K562 (cell line): ENCODE data around the gene ADI1. TPM values are rescaled to one million over a fixed set of nuclear protein-coding genes. Genes with fewer than 3 reads are reported as not detected.

Source experiments
- ATAC-seq: fragments of 200-7000 bp; cut with Tn5 transposase; 3 replicates; pipeline ENCODE4 v1.9.1; 2020; ENCODE audit warnings: moderate library complexity
- BruUV-seq: library from RNA; stranded (reverse); fragments of 400-500 nt; replicated peaks from 2 replicates; lab custom pipeline; 2021; lab: Mats Ljungman, UMichigan
- CTCF ChIA-PET: fragments of 300-600 bp; formaldehyde crosslinking; extraction: SDS; loops from one replicate; lab custom pipeline; 2021; ENCODE audit warnings: low intra/inter-chr PET ratio; lab: Yijun Ruan, JAX
- POLR2A ChIA-PET: fragments of 300-600, 350-650 bp; sonication (Branson Sonifier 250); formaldehyde crosslinking; extraction: SDS; loops from one replicate; lab custom pipeline; 2021; ENCODE audit warnings: antibody characterized with exemption, inconsistent platforms; lab: Yijun Ruan, JAX
- DNase-seq, 4 experiments: peaks; one replicate each; pipeline versions ENCODE4 v3.0.0 to v3.0.0-alpha.2; 2011 to 2018; ENCODE audit warnings: low spot score in 3 of 4, mixed read lengths in 3 of 4; ENCODE audit errors: extremely low read depth in 1 of 4
- FAIRE-seq: peaks from 2 replicates; lab custom pipeline; 2011; peaks lifted over from hg19 to GRCh38; lab: Jason Lieb, UNC
- H2AFZ ChIP-seq: 2 replicates; pipeline ENCODE4 v1.6.0; 2011; ENCODE audit warnings: low read depth, low read length, control low read depth, inconsistent platforms
- H3K27ac ChIP-seq: fragments of 200-600 bp; 3 replicates; pipeline ENCODE4 v1.8.0; 2011; ENCODE audit warnings: low read depth, mild to moderate bottlenecking, control low read depth, inconsistent platforms, low read length, moderate library complexity, mixed read lengths; ENCODE audit errors: extremely low read depth
- H3K27me3 ChIP-seq, 2 experiments: fragments of 300-600 bp in 1 of 2; 2 replicates in 1 of 2; 3 replicates in 1 of 2; pipeline versions ENCODE4 v1.6.0 to v1.8.0; 2011; ENCODE audit warnings: inconsistent platforms in 2 of 2, low read length in 2 of 2, mild to moderate bottlenecking in 1 of 2, mixed read lengths in 1 of 2, moderate library complexity in 1 of 2; ENCODE audit not compliant: control insufficient read depth in 2 of 2, insufficient read depth in 2 of 2
- H3K36me3 ChIP-seq: fragments of 300-600 bp; 3 replicates; pipeline ENCODE4 v1.8.0; 2011; ENCODE audit warnings: mild to moderate bottlenecking, low read length, inconsistent platforms; ENCODE audit not compliant: control insufficient read depth, insufficient read depth
- H3K4me1 ChIP-seq, 2 experiments: fragments of 200-600 bp in 1 of 2; replicated peaks in 1 of 2; 2 replicates in 1 of 2; 3 replicates in 1 of 2; pipeline versions ENCODE4 v1.5.1 to v1.8.0; 2011; ENCODE audit warnings: inconsistent platforms in 2 of 2, low read length in 2 of 2, mild to moderate bottlenecking in 1 of 2, mixed read lengths in 1 of 2, moderate library complexity in 1 of 2; ENCODE audit not compliant: control insufficient read depth in 2 of 2, insufficient read depth in 2 of 2
- H3K4me2 ChIP-seq: 2 replicates; pipeline ENCODE4 v1.6.1; 2011; ENCODE audit warnings: low read length, control low read depth, inconsistent platforms, mixed read lengths; ENCODE audit not compliant: insufficient read depth
- H3K4me3 ChIP-seq: fragments of 200-600 bp; sonication (generic), shearing (Covaris generic); 2 replicates; pipeline ENCODE4 v1.5.1; 2016; ENCODE audit warnings: control low read depth, inconsistent platforms
- H3K79me2 ChIP-seq: fragments of 200-600 bp; 3 replicates; pipeline ENCODE4 v1.8.0; 2011; ENCODE audit warnings: low read length, inconsistent platforms; ENCODE audit not compliant: control insufficient read depth, insufficient read depth
- H3K9ac ChIP-seq, 2 experiments: 2 replicates each; pipeline versions ENCODE4 v1.6.0 to v1.6.1; 2011; ENCODE audit warnings: low read depth in 2 of 2, low read length in 2 of 2, control low read depth in 1 of 2, inconsistent platforms in 1 of 2, mild to moderate bottlenecking in 1 of 2, mixed read lengths in 1 of 2; ENCODE audit not compliant: insufficient read depth in 1 of 2
- H3K9me1 ChIP-seq: one replicate; pipeline ENCODE4 v1.6.0; 2011; ENCODE audit warnings: inconsistent platforms, mild to moderate bottlenecking, low read length, moderate library complexity; ENCODE audit not compliant: control insufficient read depth, insufficient read depth
- H3K9me3 ChIP-seq: replicated peaks from 2 replicates; pipeline ENCODE4 v1.5.1; 2011; ENCODE audit warnings: low read depth, low read length, inconsistent platforms; ENCODE audit not compliant: control insufficient read depth, insufficient read depth
- H4K20me1 ChIP-seq: replicated peaks from 2 replicates; pipeline ENCODE4 v1.6.1; 2011; ENCODE audit warnings: low read length, inconsistent platforms, mixed read lengths; ENCODE audit not compliant: control insufficient read depth, insufficient read depth
- CEBPZ ChIP-seq: fragments of 150-350 bp; IDR thresholded peaks from 2 replicates; pipeline ENCODE4 v1.6.1; 2014; ENCODE audit warnings: low read depth, mild to moderate bottlenecking, low read length, borderline replicate concordance
- KDM5B ChIP-seq: fragments of 200-600 bp; sonication (generic); IDR thresholded peaks from 2 replicates; pipeline ENCODE4 v1.6.1; 2012; ENCODE audit warnings: low read depth, mild to moderate bottlenecking, moderate library complexity, low read length, control low read depth, inconsistent platforms; ENCODE audit not compliant: insufficient replicate concordance
- ZBTB7A ChIP-seq: IDR thresholded peaks from 2 replicates; pipeline ENCODE4 v1.6.1; 2011; ENCODE audit warnings: low read depth, mild to moderate bottlenecking, low read length, moderate library complexity, borderline replicate concordance; ENCODE audit not compliant: control insufficient read depth
- WGBS: fragments of 100-300 bp; shearing (Covaris generic); methylation state at CpG from one replicate; pipeline ENCODE4 v1.1.6; 2016; ENCODE audit warnings: low coverage, mixed read lengths; ENCODE audit not compliant: insufficient coverage; ENCODE audit errors: missing lambda C conversion rate; 5-methylcytosine and 5-hydroxymethylcytosine counted together
- in situ Hi-C: fragments of 300-500 bp; cut with MboI; formaldehyde crosslinking; loops from 4 replicates; pipeline ENCODE4 v1.15.0; 2018; ENCODE audit warnings: inconsistent platforms, mixed read lengths
- intact Hi-C: fragments of 100-400 bp; cut with micrococcal nuclease; formaldehyde crosslinking; loops from 2 replicates; pipeline ENCODE4 v1.14.2; 2022
- polyA plus RNA-seq, 8 experiments: library from polyadenylated mRNA; depleted of rRNA in 4 of 8; stranded (reverse) in 5 of 8; unstranded in 3 of 8; fragments of >200 nt; fragmentation: Nextera tagmentation in 2 of 8; fragmentation: Illumina TruSeq in 1 of 8; extraction: Ambion mirVana in 2 of 8; extraction: Trizol in 1 of 8; gene quantifications; 2 replicates each; pipeline versions ENCODE4 v1.2.1 to v1.2.3, GENCODE V29; 2011 to 2014; ENCODE audit warnings: inconsistent platforms in 1 of 8, missing spikeins in 1 of 8
- total RNA-seq, 7 experiments: library from RNA; depleted of rRNA in 6 of 7; stranded (reverse); fragments of >200 nt in 6 of 7; fragmentation: Illumina TruSeq in 2 of 7; extraction: Trizol in 2 of 7; gene quantifications; 2 replicates each; pipeline versions ENCODE4 v1.2.1 to v1.2.3, GENCODE V29; 2011 to 2021; ENCODE audit warnings: low replicate concordance in 1 of 7
- TF ChIP-seq, protein P1 (sequence below): fragments of 250-450 bp; sonication (Bioruptor Pico); IDR thresholded peaks from 2 replicates; pipeline ENCODE4 v1.8.0; 2022; ENCODE audit warnings: inconsistent platforms

The ADI1 gene
- total and polyA plus RNA-seq, 9 of the 15 experiments (the other 6 are each of a cell fraction or from before 2014, with no cell fraction given): 6.1 to 51.0 (median 27.1) TPM

- intact Hi-C loops: loop anchor here (5.0 kb wide), 1 partner anchor 117 kb away; no protein-coding TSS in a partner anchor
- DNase-seq (no peak), FAIRE-seq (no peak), ATAC-seq (no peak; the same call in 2 of the 3 replicates)
- Histone ChIP-seq H3K27me3 (no peaks in the 10 kb centered on the region), H3K4me3 (no peak overlapping the region), H3K9me3 (peaks cover 6% of the 10 kb centered on the region; the same call in 1 of the 2 replicates), H3K9me1 (no peaks in the 10 kb centered on the region), H3K4me2 (peak overlapping the region; percentile 81), H3K4me1 (peaks cover 9 to 18% of the 10 kb centered on the region in 2 experiments; a peak in 4 of 5 replicates), H3K79me2 (no peaks in the 10 kb centered on the region), H3K36me3 (peaks cover 16% of the 10 kb centered on the region; the same call in 2 of the 3 replicates), H2AFZ (peak overlapping the region; percentile 92), H3K27ac (peak overlapping the region; percentile 86), H3K9ac (peak overlapping the region; percentile 82 to 98; a peak in 3 of 4 replicates), H4K20me1 (no peaks in the 10 kb centered on the region)
- in situ Hi-C loops: no loop called here
- ChIA-PET POLR2A (interaction anchor here (0.6 to 2.3 kb wide), 2 partner anchors 12 to 122 kb away, joined by 4 to 8 read pairs; no protein-coding TSS in a partner anchor), CTCF (no interaction called here)
- WGBS: 75% methylated on average over 2 of the region's 5 CpGs
- TF ChIP-seq ZBTB7A (peak; percentile 20; the same call in 1 of the 2 replicates), KDM5B (no peak), CEBPZ (no peak)
- TF ChIP-seq, protein P1, sequence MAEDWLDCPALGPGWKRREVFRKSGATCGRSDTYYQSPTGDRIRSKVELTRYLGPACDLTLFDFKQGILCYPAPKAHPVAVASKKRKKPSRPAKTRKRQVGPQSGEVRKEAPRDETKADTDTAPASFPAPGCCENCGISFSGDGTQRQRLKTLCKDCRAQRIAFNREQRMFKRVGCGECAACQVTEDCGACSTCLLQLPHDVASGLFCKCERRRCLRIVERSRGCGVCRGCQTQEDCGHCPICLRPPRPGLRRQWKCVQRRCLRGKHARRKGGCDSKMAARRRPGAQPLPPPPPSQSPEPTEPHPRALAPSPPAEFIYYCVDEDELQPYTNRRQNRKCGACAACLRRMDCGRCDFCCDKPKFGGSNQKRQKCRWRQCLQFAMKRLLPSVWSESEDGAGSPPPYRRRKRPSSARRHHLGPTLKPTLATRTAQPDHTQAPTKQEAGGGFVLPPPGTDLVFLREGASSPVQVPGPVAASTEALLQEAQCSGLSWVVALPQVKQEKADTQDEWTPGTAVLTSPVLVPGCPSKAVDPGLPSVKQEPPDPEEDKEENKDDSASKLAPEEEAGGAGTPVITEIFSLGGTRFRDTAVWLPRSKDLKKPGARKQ (CRISPR knock-in tag): no peak
- BruUV-seq: no TSS peak
Measured at GRCh38 chr2:3535467-3535793, 16.1 kb upstream of the ADI1 start.
